Measurements from ENCODE around the gene TRIO.
"Not testable (repeated sequence)": the region's sequence is repeated elsewhere in the genome, so short reads cannot be mapped to it uniquely, and the experiment has no call there.

TRIO gene

DNA sequence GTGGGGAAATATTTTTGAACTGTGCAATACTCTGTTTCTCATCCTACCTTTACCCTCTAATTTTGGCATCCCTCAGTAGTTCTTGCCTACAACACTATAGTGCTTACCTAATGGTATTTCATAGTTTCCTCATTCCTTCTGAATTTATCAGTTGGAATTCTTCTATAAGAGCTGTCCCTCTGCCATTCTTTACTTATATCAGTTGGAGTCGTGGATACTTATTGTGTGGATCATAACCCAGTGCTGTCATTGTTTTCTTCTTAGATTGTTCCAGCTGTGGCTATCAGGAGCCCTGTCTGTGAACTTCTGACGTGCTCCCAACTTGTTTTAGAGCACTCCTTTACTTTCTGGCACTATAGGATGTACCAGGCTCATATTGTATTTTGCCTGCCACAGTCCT is 292.3 kb downstream of the TRIO start:
- Histone ChIP-seq H4K20me1 (ENCODE audit: control insufficient read depth, insufficient read depth, low read depth, low read length) (no peaks in the 10 kb centered on the region), H3K4me1 (ENCODE audit: control insufficient read depth, low read length) (no peaks in the 10 kb centered on the region), H3K36me3 (ENCODE audit: control insufficient read depth, low read length) (no peaks in the 10 kb centered on the region), H3K27ac (ENCODE audit: low read depth, low read length) (no peak overlapping the region), H3K9me2 (replicated peaks; ENCODE audit: control insufficient read depth, low read length) (no peaks in the 10 kb centered on the region), H3K4me3 (ENCODE audit: low read length) (no peak overlapping the region), H3K79me2 (ENCODE audit: control insufficient read depth, low read length) (no peaks in the 10 kb centered on the region), H3K27me3 (ENCODE audit: control insufficient read depth, low read length) (no peaks in the 10 kb centered on the region), H3K9me3 (ENCODE audit: control insufficient read depth, insufficient read depth, low read length) (no peaks in the 10 kb centered on the region), H3K4me2 (ENCODE audit: low read length) (no peak overlapping the region), H3F3A (ENCODE audit: control insufficient read depth, insufficient read depth) (no peaks in the 10 kb centered on the region)
- TF ChIP-seq EZH2phosphoT487 (IDR thresholded peaks at IDR 0.05; ENCODE audit: borderline replicate concordance, low read length): no peak
- TF ChIP-seq, protein P1, sequence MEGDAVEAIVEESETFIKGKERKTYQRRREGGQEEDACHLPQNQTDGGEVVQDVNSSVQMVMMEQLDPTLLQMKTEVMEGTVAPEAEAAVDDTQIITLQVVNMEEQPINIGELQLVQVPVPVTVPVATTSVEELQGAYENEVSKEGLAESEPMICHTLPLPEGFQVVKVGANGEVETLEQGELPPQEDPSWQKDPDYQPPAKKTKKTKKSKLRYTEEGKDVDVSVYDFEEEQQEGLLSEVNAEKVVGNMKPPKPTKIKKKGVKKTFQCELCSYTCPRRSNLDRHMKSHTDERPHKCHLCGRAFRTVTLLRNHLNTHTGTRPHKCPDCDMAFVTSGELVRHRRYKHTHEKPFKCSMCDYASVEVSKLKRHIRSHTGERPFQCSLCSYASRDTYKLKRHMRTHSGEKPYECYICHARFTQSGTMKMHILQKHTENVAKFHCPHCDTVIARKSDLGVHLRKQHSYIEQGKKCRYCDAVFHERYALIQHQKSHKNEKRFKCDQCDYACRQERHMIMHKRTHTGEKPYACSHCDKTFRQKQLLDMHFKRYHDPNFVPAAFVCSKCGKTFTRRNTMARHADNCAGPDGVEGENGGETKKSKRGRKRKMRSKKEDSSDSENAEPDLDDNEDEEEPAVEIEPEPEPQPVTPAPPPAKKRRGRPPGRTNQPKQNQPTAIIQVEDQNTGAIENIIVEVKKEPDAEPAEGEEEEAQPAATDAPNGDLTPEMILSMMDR (IDR thresholded peaks at IDR 0.05; ENCODE audit: low read depth, low read length, poor library complexity, severe bottlenecking): no peak

DNA sequence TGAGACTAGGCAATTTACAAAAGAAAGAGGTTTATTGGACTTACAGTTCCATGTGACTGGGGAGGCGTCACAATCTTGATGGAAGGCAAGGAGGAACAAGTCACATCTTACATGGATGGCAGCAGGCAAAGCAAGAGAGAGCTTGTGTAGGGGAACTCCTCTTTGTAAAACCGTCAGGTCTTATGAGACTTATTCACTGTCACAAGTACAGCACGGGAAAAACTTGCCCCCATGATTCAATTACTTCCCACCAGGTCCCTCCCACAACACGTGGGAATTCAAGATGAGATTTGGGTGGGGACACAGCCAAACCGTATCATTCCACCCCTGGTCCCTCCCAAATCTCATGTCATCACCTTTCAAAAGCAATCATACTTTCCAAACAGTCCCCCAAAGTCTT is 293.0 kb downstream of the TRIO start:
- H3K4me2 ChIP-seq (ENCODE audit: low read length); H3F3A ChIP-seq (ENCODE audit: control insufficient read depth, insufficient read depth); H3K9me2 ChIP-seq (replicated peaks; ENCODE audit: control insufficient read depth, low read length); H3K27ac ChIP-seq (ENCODE audit: low read depth, low read length); H3K79me2 ChIP-seq (ENCODE audit: control insufficient read depth, low read length); H3K9me3 ChIP-seq (ENCODE audit: control insufficient read depth, insufficient read depth, low read length); H3K4me1 ChIP-seq (ENCODE audit: control insufficient read depth, low read length); H3K36me3 ChIP-seq (ENCODE audit: control insufficient read depth, low read length); H3K27me3 ChIP-seq (ENCODE audit: control insufficient read depth, low read length); H3K4me3 ChIP-seq (ENCODE audit: low read length); H4K20me1 ChIP-seq (ENCODE audit: control insufficient read depth, insufficient read depth, low read depth, low read length): not testable (repeated sequence)

DNA sequence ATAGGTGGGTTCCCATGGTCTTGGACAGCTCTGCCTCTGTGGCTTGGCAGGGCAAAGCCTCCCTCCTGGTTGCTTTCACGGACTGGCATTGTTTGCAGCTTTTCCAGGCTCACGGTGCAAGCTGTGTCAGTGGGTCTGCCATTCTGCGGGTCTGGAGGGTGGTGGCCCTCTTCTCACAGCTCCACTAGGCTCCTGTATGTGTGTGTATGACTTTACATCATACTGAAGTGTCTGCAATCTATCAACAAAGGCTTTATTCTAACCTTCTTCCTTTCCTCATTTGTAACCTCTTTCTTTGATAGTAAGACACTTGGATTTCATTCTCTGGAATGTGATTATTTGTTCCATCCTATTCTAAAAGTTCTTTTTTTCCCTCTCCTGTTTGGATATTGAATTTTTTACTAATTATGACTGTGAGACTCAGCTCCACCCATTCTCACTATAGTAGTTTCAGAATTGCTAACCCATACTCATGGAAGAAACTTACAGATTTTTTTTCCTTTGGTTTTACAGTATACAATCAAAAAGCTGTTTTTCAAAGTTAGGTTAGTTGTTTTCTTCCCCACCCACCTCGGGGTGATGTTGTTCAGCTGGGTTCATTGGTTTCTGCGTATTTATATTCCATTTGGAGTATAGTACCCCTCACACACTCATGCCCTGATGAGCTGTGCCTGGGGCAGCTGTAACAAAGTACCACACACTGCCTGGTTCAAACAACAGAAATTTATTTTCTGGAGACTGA is 293.8 kb downstream of the TRIO start:
- no peaks in the 10 kb centered on the region for H3K4me1 ChIP-seq (ENCODE audit: control insufficient read depth, low read length)
- H3K9me3 ChIP-seq (ENCODE audit: control insufficient read depth, insufficient read depth, low read length): no peaks in the 10 kb centered on the region
- no peaks in the 10 kb centered on the region for H4K20me1 ChIP-seq (ENCODE audit: control insufficient read depth, insufficient read depth, low read depth, low read length)
- no peaks in the 10 kb centered on the region for H3F3A ChIP-seq (ENCODE audit: control insufficient read depth, insufficient read depth)
- H3K36me3 ChIP-seq (ENCODE audit: control insufficient read depth, low read length): no peaks in the 10 kb centered on the region
- H3K27ac ChIP-seq (ENCODE audit: low read depth, low read length): no peak overlapping the region
- no peaks in the 10 kb centered on the region for H3K9me2 ChIP-seq (replicated peaks; ENCODE audit: control insufficient read depth, low read length)
- TF ChIP-seq, protein P1 (IDR thresholded peaks at IDR 0.05; ENCODE audit: low read depth, low read length, poor library complexity, severe bottlenecking): no peak
- TF ChIP-seq EZH2phosphoT487 (IDR thresholded peaks at IDR 0.05; ENCODE audit: borderline replicate concordance, low read length): no peak
- H3K79me2 ChIP-seq (ENCODE audit: control insufficient read depth, low read length): no peaks in the 10 kb centered on the region
- H3K4me3 ChIP-seq (ENCODE audit: low read length): no peak overlapping the region
- no peaks in the 10 kb centered on the region for H3K27me3 ChIP-seq (ENCODE audit: control insufficient read depth, low read length)
- H3K4me2 ChIP-seq (ENCODE audit: low read length): no peak overlapping the region

DNA sequence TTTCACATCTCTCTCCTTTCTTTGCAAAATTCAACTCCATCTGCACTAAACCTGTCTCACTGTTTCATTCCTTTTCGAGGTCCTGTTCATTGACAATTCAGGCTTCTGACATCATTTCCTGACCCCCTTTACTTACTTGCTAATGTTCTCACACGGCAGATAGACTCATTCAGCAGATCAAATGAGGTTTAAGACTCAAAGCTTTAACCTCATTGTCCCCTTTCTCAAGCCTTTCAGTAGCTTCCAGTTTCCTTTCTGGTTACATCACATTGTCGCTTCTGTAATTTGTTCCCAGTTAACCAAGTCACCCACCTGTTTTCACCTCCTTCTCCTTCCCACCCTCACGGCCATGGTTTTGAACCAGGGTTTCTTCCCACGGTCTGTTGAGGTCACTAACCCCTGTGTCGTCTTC is 295.1 kb downstream of the TRIO start:
- H3F3A ChIP-seq (ENCODE audit: control insufficient read depth, insufficient read depth): no peaks in the 10 kb centered on the region
- TF ChIP-seq, protein P1 (IDR thresholded peaks at IDR 0.05; ENCODE audit: low read depth, low read length, poor library complexity, severe bottlenecking): no peak
- no peak for TF ChIP-seq EZH2phosphoT487 (IDR thresholded peaks at IDR 0.05; ENCODE audit: borderline replicate concordance, low read length)

More for the DNA sequence above, 295.1 kb downstream of the TRIO start:
- Histone ChIP-seq H3K4me3 (ENCODE audit: low read length) (no peak overlapping the region), H4K20me1 (ENCODE audit: control insufficient read depth, insufficient read depth, low read depth, low read length) (no peaks in the 10 kb centered on the region), H3K4me1 (ENCODE audit: control insufficient read depth, low read length) (no peaks in the 10 kb centered on the region), H3K27ac (ENCODE audit: low read depth, low read length) (no peak overlapping the region), H3K9me3 (ENCODE audit: control insufficient read depth, insufficient read depth, low read length) (no peaks in the 10 kb centered on the region), H3K36me3 (ENCODE audit: control insufficient read depth, low read length) (no peaks in the 10 kb centered on the region), H3K4me2 (ENCODE audit: low read length) (no peak overlapping the region), H3K79me2 (ENCODE audit: control insufficient read depth, low read length) (no peaks in the 10 kb centered on the region), H3K9me2 (replicated peaks; ENCODE audit: control insufficient read depth, low read length) (no peaks in the 10 kb centered on the region), H3K27me3 (ENCODE audit: control insufficient read depth, low read length) (no peaks in the 10 kb centered on the region)
